Measurements from ENCODE around the gene HLA-DQA2. TPM values are rescaled to one million over a fixed set of nuclear protein-coding genes. Genes with fewer than 3 reads are reported as not detected.
"Not testable (repeated sequence)": the region's sequence is repeated elsewhere in the genome, so short reads cannot be mapped to it uniquely, and the experiment has no call there.

HLA-DQA2 gene
- not detected in 2 replicates for total RNA-seq (ENCODE audit: low replicate concordance)

- DNase-seq (ENCODE audit: low read depth): no peak
- H3K4me3 ChIP-seq (ENCODE audit: low read depth, low read length): no peak within 1 kb of the TSS
- no peak for TF ChIP-seq CTCF (IDR thresholded peaks at IDR 0.05; ENCODE audit: insufficient read depth, low read length)
These were observed at the start of gene HLA-DQA2 for GRCh38 chr6:32741031-32741960. Gene HLA-DQA2, plus strand, starts transcription at chr6:32741391. Its CDS starts 53 bp downstream, at chr6:32741444.

- DNase-seq (ENCODE audit: low read depth): no peak
- H3K4me3 ChIP-seq (ENCODE audit: low read depth, low read length): no peak overlapping the region
- TF ChIP-seq CTCF (IDR thresholded peaks at IDR 0.05; ENCODE audit: insufficient read depth, low read length): no peak
These were observed 49.2 kb upstream of the HLA-DQA2 start for GRCh38 chr6:32692019-32692418.

GRCh38 chr6:32697031-32697430, 44.2 kb upstream of the HLA-DQA2 start:
- TF ChIP-seq CTCF (IDR thresholded peaks at IDR 0.05; ENCODE audit: insufficient read depth, low read length): no peak
- no peak for DNase-seq (ENCODE audit: low read depth)

GRCh38 chr6:32700391-32701040, 40.7 kb upstream of the HLA-DQA2 start:
- H3K4me3 ChIP-seq (ENCODE audit: low read depth, low read length): no peak overlapping the region
- peak; percentile 69 for TF ChIP-seq CTCF (IDR thresholded peaks at IDR 0.05; ENCODE audit: insufficient read depth, low read length)
- peak; percentile 79 for DNase-seq (ENCODE audit: low read depth)

More at GRCh38 chr6:32697031-32697430, 44.2 kb upstream of the HLA-DQA2 start:
- H3K4me3 ChIP-seq (ENCODE audit: low read depth, low read length): no peak overlapping the region

- no peak overlapping the region for H3K4me3 ChIP-seq (ENCODE audit: low read depth, low read length)
- DNase-seq (ENCODE audit: low read depth): no peak
- no peak for TF ChIP-seq CTCF (IDR thresholded peaks at IDR 0.05; ENCODE audit: insufficient read depth, low read length)
These were observed 37.8 kb upstream of the HLA-DQA2 start for GRCh38 chr6:32703347-32703746.

GRCh38 chr6:32705164-32705563, 36.0 kb upstream of the HLA-DQA2 start:
- not testable (repeated sequence) for DNase-seq (ENCODE audit: low read depth); H3K4me3 ChIP-seq (ENCODE audit: low read depth, low read length)

GRCh38 chr6:32709625-32710024, 31.6 kb upstream of the HLA-DQA2 start:
- no peak overlapping the region for H3K4me3 ChIP-seq (ENCODE audit: low read depth, low read length)
- no peak for TF ChIP-seq CTCF (IDR thresholded peaks at IDR 0.05; ENCODE audit: insufficient read depth, low read length)
- no peak for DNase-seq (ENCODE audit: low read depth)
